OCI-M2 (cell line): ENCODE measurements around the gene DFFB.

Experiments used
- DNase-seq: peaks from one replicate; lab custom pipeline; 2025; ENCODE audit not compliant: unreplicated experiment; lab: John Stamatoyannopoulos, UW

DFFB gene

DNA sequence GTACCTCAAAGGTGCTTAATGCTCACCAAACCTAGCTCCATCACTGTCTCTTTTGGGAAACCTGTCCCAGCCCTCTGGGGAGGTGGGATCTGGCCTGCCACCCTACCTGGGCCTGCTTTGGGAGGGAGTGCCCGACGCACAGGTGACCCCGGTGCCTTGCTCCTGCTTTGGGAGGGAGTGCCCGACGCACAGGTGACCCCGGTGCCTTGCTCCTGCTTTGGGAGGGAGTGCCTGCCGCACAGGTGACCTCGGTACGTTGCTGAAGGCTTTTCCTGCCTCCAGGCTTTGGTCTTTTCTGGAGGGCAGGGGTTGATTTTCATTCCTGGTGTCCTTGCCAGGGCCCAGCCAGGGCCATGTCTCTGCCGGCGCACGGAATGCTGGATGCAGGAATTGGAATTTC is 68.0 kb downstream of the DFFB start:
- DNase-seq = no peak

DNA sequence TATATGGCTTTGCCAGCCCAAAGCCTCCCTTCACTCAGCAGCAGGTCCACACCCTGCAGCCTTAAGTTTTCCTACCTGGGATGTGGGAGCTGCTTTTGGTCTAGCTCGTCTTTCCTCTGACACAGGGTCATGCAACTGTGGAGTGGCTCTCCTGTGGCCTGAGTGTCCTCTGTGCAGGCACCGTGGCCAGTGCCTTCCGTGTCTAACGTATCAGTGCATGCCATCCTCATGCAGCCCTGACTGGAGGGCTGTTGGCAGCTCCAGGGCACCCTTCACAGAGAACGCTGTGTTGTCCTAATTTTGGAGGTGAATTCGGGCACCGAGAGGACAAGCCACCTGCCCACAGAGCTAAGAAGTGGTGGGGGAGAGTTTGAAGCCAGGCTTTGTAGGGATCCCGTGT is 68.5 kb downstream of the DFFB start:
- no peak for DNase-seq

- no peak for DNase-seq
Observed at GRCh38 chr1:3926956-3927355, 69.7 kb downstream of the DFFB start.

- no peak for DNase-seq
Observed at GRCh38 chr1:3928586-3928985, 71.3 kb downstream of the DFFB start.

- DNase-seq = no peak
Observed at GRCh38 chr1:3929126-3929525, 71.8 kb downstream of the DFFB start.

DNA sequence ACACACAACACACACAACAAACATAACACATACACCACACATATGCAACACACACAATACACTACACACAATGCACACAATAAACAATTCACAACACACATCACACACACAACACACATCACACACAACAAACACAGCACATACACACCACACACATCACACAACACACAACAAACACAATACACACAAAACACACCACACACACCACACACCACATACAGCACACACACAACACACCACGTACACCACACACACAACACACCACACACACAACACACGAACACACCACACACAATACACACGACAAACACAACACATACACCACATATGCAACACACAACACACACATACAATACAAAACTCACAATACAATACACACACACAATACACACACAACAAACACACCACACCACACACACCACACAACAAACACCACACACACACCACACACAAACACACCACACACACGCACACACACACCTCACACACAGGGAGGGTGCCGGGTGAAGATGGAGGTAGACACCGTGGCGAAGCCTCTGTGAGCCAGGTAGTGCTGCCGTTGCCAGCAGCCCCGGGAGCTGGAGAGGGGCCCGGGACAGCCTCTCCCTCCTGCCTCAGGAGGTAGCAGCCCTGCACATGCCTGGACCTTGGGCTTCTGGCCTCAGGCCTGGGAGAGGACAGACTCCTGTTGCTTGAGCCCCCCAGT is 73.2 kb downstream of the DFFB start:
- no peak for DNase-seq

DNA sequence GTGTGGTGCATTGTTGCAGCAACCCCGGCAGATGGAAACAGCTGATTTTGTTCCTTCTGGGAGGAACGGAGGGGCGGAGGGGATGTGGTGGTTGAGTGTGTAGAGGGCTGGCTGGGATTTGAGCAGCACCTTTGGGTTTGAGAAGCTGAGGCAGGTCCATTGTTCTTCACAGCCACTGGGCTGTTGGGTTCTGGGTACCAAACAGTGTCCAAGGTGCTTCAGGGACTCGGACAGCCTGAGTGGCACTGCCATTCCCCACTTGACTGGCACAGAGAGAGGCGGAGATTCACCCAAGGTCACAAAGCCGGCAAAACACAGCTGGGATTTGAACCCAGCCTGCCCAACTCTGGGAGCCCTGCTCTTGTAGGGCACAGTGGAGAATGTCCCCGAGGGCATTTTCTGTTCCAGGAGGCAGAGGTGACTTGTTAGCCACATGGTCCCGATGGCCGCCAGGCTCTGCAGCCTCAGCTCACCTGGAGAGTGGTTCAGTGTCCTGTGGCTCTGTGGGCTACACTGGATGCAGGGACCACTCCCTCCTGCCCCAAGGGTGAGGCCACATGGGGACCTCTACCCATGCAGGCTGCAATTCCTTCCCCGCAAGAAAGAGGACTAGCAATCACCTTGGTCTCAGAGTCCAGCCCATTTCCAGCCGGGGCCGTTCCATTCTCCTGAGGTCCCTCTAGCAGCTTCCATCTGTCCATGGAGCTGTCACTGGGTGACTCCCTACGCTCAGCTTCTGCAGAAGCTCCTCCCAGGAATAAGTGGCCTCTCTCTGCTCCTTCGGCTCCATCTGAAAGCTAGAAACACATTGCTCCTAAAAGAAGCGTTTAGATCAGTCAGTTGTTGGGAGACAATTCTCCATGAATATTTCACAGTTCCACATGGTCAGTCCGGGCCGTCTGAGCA is 74.0 kb downstream of the DFFB start:
- DNase-seq = no peak

GRCh38 chr1:3932156-3932919 is 75.1 kb downstream of the DFFB start:
- no peak for DNase-seq
